Measurements from ENCODE around the gene CCDC124. TPM values are rescaled to one million over a fixed set of nuclear protein-coding genes. Genes with fewer than 3 reads are reported as not detected.
A peak's percentile ranks its signal among the peaks of the same experiment; 100 is the strongest.

Gene CCDC124
- polyA plus RNA-seq, 1 of the 3 experiments (the other 2 are of a cell fraction), result 231 TPM

DNA sequence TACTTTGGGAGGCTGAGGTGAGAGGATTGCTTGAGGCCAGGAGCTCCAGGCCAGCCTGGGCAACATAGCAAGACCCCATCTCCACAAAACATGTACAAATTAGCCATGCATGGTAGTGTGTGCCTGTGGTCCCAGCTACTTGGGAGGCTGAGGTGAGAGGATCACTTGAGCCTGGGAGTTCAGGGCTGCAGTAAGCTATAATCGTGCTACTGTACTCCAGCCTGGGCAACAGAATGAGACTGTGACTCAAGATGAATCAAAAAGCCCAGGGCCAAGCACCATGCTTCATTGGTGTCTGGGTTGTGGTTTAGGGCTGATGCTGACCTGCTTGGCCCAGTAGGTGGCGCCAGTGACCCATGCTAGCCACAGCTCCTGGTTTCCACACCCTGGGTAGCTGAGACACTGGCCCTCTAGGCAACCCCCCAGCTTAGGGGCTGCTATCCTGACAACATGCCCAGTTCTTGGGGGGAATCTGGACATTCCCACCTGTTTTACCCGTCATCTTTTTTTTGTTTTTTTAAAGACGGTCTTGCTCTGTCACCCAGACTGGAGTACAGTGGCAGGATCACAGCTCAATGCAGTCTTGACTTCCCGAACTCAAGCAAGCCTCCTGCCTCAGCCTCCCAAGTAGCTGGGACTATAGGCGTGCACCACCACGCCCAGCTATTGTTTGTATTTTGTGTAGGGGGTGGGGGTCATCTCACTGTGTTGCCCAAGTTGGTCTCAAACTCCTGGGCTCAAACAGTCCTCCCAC, 5.5 kb downstream of the CCDC124 start (continued):
- no peak for TF ChIP-seq EZH2phosphoT487 (IDR thresholded peaks at IDR 0.05; ENCODE audit: borderline replicate concordance, low read depth)
- peak; percentile 39; the same call in 1 of the 2 replicates for TF ChIP-seq FOSL2 (IDR thresholded peaks at IDR 0.05; ENCODE audit: borderline replicate concordance, low read depth)
- no peak for TF ChIP-seq GABPA (IDR thresholded peaks at IDR 0.05; ENCODE audit: low read depth)
- peak; percentile 94 for TF ChIP-seq RAD21 (IDR thresholded peaks at IDR 0.05; ENCODE audit: low read length)
- TF ChIP-seq SMC3 (IDR thresholded peaks at IDR 0.05; ENCODE audit: low read depth, low read length), result peak; percentile 94
- TF ChIP-seq, protein P1, sequence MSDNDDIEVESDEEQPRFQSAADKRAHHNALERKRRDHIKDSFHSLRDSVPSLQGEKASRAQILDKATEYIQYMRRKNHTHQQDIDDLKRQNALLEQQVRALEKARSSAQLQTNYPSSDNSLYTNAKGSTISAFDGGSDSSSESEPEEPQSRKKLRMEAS (IDR thresholded peaks at IDR 0.05; ENCODE audit: low read depth), result peak; percentile 50
- TF ChIP-seq, protein P2, sequence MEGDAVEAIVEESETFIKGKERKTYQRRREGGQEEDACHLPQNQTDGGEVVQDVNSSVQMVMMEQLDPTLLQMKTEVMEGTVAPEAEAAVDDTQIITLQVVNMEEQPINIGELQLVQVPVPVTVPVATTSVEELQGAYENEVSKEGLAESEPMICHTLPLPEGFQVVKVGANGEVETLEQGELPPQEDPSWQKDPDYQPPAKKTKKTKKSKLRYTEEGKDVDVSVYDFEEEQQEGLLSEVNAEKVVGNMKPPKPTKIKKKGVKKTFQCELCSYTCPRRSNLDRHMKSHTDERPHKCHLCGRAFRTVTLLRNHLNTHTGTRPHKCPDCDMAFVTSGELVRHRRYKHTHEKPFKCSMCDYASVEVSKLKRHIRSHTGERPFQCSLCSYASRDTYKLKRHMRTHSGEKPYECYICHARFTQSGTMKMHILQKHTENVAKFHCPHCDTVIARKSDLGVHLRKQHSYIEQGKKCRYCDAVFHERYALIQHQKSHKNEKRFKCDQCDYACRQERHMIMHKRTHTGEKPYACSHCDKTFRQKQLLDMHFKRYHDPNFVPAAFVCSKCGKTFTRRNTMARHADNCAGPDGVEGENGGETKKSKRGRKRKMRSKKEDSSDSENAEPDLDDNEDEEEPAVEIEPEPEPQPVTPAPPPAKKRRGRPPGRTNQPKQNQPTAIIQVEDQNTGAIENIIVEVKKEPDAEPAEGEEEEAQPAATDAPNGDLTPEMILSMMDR (IDR thresholded peaks at IDR 0.05), result peak; percentile 95
- no peak for TF ChIP-seq YY1 (IDR thresholded peaks at IDR 0.05; ENCODE audit: low read depth)
- no peak for TF ChIP-seq GATA2 (CRISPR knock-in tag; IDR thresholded peaks at IDR 0.05)

DNA sequence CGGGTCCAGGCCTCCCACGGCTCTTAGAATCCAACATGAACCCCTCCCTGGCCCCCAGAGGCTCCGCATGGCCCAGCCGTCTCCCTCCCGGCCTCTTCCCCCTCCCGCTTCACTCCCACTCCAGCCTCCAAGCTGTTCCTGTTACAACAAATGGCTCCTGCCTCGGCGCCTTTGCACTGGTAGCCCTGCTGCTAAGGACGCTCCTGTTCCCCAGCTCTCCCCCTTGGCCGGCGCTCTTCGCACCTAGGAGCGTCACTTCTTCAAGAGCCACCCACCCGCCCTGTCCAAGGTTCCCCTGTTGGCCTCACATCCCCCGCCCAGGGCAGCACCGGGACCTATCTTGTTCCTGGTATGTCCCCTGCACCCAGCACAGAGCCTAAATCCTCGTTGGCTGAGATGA, 9.4 kb downstream of the CCDC124 start:
- ChIA-PET CTCF (interaction anchor here (0.6 to 21.7 kb wide), 6 partner anchors 7 to 137 kb away, joined by 3 to 464 read pairs (median 4); partner anchors contain the start of genes ARRDC2, CCDC124 and KCNN1), POLR2A (no interaction called here)
- H3K4me3 ChIP-seq (ENCODE audit: low read depth in 2 of 2, low read length in 1 of 2), result no peak overlapping the region
- DNase-seq, result no peak
- no peaks in the 10 kb centered on the region for H3K27me3 ChIP-seq (ENCODE audit: insufficient read depth)
- peaks cover 2 to 9% of the 10 kb centered on the region in 2 experiments; a peak in 2 of 4 replicates for H3K4me1 ChIP-seq (ENCODE audit: control insufficient read depth in 1 of 2, insufficient read depth in 2 of 2, low read depth in 1 of 2, low read length in 1 of 2)
- peaks cover 15% of the 10 kb centered on the region for H3F3A ChIP-seq (replicated peaks; ENCODE audit: insufficient read depth)
- peaks cover 0 to 2% of the 10 kb centered on the region in 2 experiments for H3K36me3 ChIP-seq (replicated peaks in 1 of 2; ENCODE audit: control insufficient read depth in 1 of 2, insufficient read depth in 2 of 2, low read length in 1 of 2)
- TF ChIP-seq RAD21 (IDR thresholded peaks at IDR 0.05; ENCODE audit: low read length) (no peak), POLR2AphosphoS5 (IDR thresholded peaks at IDR 0.05; ENCODE audit: low read depth, low read length) (no peak), NFIC (IDR thresholded peaks at IDR 0.05; ENCODE audit: borderline replicate concordance) (no peak)
- TF ChIP-seq, protein P1 (IDR thresholded peaks at IDR 0.05; ENCODE audit: low read depth), result no peak
- WGBS (ENCODE audit: low lambda C conversion rate), result 97% methylated on average over 15 of the region's 17 CpGs
- no peak overlapping the region for H2AFZ ChIP-seq (ENCODE audit: low read depth)
- no peak overlapping the region for H3K27ac ChIP-seq (ENCODE audit: low read depth in 2 of 2, low read length in 1 of 2)
- no peak overlapping the region for H3K4me2 ChIP-seq
- no peaks in the 10 kb centered on the region for H3K9me3 ChIP-seq
- H3K9me2 ChIP-seq, result no peaks in the 10 kb centered on the region
- no peak overlapping the region for H3K9ac ChIP-seq
- peaks cover 11% of the 10 kb centered on the region for H4K20me1 ChIP-seq (ENCODE audit: insufficient read depth)
- no peaks in the 10 kb centered on the region for H3K79me2 ChIP-seq (ENCODE audit: insufficient read depth)
